Activated B cell treated with CpG ODN at 0.5 μM for 24 hours (primary cell): ENCODE results near the gene DAB1. TPM values are rescaled to one million over a fixed set of nuclear protein-coding genes. Genes with fewer than 3 reads are reported as not detected.
"Not testable (repeated sequence)": the region's sequence is repeated elsewhere in the genome, so short reads cannot be mapped to it uniquely, and the experiment has no call there.

Source experiments
- ATAC-seq: fragments of 200-7000 bp; cut with Tn5 transposase; one replicate; pipeline ENCODE4 v1.10.0; 2021; ENCODE audit warnings: low read depth, mild to moderate bottlenecking, moderate library complexity
- CTCF ChIA-PET: fragments of 350-600 bp; sonication (Branson Sonifier 250); formaldehyde crosslinking; loops from one replicate; lab custom pipeline; 2021; ENCODE audit warnings: antibody characterized with exemption; lab: Charles Lee
- POLR2A ChIA-PET: fragments of 350-600 bp; sonication (Branson Sonifier 250); formaldehyde crosslinking; loops from one replicate; lab custom pipeline; 2021; ENCODE audit warnings: antibody characterized with exemption; lab: Charles Lee
- DNase-seq: peaks from one replicate; pipeline ENCODE4 v3.0.0; 2022
- H3K27ac Mint-ChIP-seq: one replicate; pipeline ENCODE4 v1.8.0; 2020; ENCODE audit warnings: mixed read lengths
- H3K27me3 Mint-ChIP-seq: one replicate; pipeline ENCODE4 v1.8.0; 2021; ENCODE audit warnings: mixed read lengths
- H3K36me3 Mint-ChIP-seq: one replicate; pipeline ENCODE4 v1.8.0; 2021; ENCODE audit warnings: low read depth, mixed read lengths
- H3K4me1 Mint-ChIP-seq: one replicate; pipeline ENCODE4 v1.8.0; 2021; ENCODE audit warnings: mixed read lengths
- H3K4me3 Mint-ChIP-seq: one replicate; pipeline ENCODE4 v1.8.0; 2020; ENCODE audit warnings: mild to moderate bottlenecking, mixed read lengths
- H3K9me3 Mint-ChIP-seq: one replicate; pipeline ENCODE4 v1.8.0; 2020; ENCODE audit warnings: mixed read lengths
- intact Hi-C: fragments of 100-400 bp; cut with micrococcal nuclease; formaldehyde crosslinking; loops from one replicate; pipeline ENCODE4 v1.15.1; 2024
- total RNA-seq: library from RNA; stranded (reverse); gene quantifications from 2 replicates; pipeline ENCODE4 v1.2.3, GENCODE V29; 2022
- TF ChIP-seq, protein P1 (sequence below): fragments of 200-600 bp; IDR thresholded peaks from one replicate; pipeline ENCODE4 v1.8.0; 2022; ENCODE audit warnings: antibody characterized with exemption, mild to moderate bottlenecking

The DAB1 gene
- total RNA-seq, 1 donor from 2014 or later = not detected

DNA sequence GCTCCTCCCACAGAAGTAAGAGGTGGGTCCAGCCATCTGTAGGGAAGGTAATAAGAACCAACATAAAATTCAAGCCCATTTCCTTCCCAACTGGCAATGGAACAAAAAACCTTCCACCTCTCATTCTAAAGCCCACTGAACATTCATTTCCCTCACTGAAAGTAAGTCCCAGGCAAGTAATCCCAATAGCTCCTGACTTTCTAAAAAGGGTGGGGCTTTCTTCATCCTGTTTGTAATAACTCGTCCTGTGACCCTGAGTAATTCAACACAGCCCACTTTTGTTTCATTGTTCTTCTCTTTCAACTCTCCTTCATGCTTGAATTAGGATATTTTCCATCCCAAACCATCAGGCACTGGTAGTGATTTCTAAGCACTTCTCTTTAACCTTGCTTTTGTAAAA is 74.9 kb downstream of the DAB1 start:
- DNase-seq (no peak), ATAC-seq (no peak)
- TF ChIP-seq, protein P1, sequence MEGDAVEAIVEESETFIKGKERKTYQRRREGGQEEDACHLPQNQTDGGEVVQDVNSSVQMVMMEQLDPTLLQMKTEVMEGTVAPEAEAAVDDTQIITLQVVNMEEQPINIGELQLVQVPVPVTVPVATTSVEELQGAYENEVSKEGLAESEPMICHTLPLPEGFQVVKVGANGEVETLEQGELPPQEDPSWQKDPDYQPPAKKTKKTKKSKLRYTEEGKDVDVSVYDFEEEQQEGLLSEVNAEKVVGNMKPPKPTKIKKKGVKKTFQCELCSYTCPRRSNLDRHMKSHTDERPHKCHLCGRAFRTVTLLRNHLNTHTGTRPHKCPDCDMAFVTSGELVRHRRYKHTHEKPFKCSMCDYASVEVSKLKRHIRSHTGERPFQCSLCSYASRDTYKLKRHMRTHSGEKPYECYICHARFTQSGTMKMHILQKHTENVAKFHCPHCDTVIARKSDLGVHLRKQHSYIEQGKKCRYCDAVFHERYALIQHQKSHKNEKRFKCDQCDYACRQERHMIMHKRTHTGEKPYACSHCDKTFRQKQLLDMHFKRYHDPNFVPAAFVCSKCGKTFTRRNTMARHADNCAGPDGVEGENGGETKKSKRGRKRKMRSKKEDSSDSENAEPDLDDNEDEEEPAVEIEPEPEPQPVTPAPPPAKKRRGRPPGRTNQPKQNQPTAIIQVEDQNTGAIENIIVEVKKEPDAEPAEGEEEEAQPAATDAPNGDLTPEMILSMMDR = no peak
- Mint-ChIP-seq H3K9me3 (no peaks in the 10 kb centered on the region), H3K27ac (no peak overlapping the region), H3K36me3 (no peaks in the 10 kb centered on the region), H3K4me1 (no peaks in the 10 kb centered on the region), H3K4me3 (no peak overlapping the region), H3K27me3 (no peaks in the 10 kb centered on the region)
- intact Hi-C loops = no loop called here
- ChIA-PET CTCF (no interaction called here), POLR2A (no interaction called here)

DNA sequence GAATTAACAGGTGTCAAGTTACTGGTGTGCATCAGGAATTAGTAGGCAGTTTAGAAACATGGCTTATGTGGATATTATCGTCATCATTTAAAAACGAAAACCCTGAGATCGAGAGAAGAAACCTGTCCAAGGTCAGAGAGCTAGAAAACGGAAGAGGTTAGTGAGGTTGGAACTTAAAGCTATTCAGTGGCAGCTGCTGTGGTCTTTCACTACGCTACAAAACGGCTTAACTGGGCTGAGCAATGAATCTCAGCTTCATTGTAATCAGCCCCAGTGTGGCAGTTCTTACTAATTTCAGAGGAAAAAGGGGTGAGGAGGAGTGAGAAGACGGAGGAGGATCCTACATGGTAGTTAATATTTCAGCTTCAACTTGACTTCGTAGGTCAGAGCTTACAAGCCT is 77.9 kb downstream of the DAB1 start:
- ATAC-seq (no peak), DNase-seq (no peak)
- Mint-ChIP-seq H3K4me1 (no peaks in the 10 kb centered on the region), H3K27ac (no peak overlapping the region), H3K9me3 (no peaks in the 10 kb centered on the region), H3K36me3 (no peaks in the 10 kb centered on the region), H3K27me3 (peaks cover 3% of the 10 kb centered on the region), H3K4me3 (no peak overlapping the region)
- TF ChIP-seq, protein P1 = no peak
- POLR2A ChIA-PET = no interaction called here
- intact Hi-C loops = no loop called here
- CTCF ChIA-PET = no interaction called here

DNA sequence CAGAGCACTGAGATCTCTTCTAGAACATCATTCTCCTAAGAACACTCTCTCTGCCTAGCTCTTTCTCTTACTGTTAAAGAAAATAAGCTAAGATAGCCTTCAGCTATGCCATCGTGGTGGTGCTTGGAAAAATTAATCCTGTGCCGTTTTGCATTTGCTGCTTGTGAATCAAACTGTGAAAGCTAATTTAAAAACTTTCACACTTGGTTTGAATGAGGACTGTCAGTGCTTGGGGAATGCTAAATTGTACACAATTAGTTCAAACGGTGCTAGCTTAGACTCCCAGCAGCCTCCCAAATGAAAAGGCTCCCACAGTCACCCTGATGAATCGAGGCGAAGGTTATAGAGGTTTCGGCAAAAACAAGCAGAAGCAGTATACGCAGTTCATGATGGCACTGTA is 79.6 kb downstream of the DAB1 start:
- CTCF ChIA-PET = no interaction called here
- H3K27me3 Mint-ChIP-seq = peaks cover 3% of the 10 kb centered on the region
- ATAC-seq = no peak
- H3K36me3 Mint-ChIP-seq = no peaks in the 10 kb centered on the region
- TF ChIP-seq, protein P1 = no peak
- H3K4me3 Mint-ChIP-seq = no peak overlapping the region
- no peak for DNase-seq
- POLR2A ChIA-PET = no interaction called here
- no peaks in the 10 kb centered on the region for H3K4me1 Mint-ChIP-seq
- no peak overlapping the region for H3K27ac Mint-ChIP-seq
- H3K9me3 Mint-ChIP-seq = no peaks in the 10 kb centered on the region
- intact Hi-C loops = no loop called here

DNA sequence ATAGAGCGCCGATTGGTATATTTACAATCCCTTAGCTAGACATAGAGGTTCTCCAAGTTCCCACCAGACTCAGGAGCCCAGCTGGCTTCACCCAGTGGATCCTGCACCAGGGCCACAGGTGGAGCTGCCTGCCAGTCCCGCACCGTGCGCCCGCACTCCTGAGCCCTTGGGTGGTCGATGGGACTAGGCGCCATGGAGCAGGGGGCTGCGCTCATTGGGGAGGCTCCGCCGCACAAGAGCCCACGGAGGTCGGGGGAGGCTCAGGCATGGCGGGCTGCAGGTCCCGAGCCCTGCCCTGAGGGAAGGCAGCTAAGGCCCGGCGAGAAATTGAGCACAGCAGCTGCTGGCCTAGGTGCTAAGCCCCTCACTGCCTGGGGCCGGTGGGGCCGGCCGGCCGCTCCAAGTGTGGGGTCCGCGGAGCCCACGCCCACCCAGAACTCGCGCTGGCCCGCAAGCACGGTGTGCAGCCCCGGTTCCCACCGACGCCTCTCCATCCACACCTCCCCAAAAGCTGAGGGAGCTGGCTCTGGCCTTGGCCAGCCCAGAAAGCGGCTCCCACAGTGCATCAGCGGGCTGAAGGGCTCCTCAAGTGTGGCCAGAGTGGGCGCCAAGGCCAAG is 80.5 kb downstream of the DAB1 start:
- H3K36me3 Mint-ChIP-seq, H3K27ac Mint-ChIP-seq, ATAC-seq, H3K27me3 Mint-ChIP-seq, H3K9me3 Mint-ChIP-seq, H3K4me1 Mint-ChIP-seq, POLR2A ChIA-PET, DNase-seq, intact Hi-C loops, CTCF ChIA-PET, H3K4me3 Mint-ChIP-seq: not testable (repeated sequence)

DNA sequence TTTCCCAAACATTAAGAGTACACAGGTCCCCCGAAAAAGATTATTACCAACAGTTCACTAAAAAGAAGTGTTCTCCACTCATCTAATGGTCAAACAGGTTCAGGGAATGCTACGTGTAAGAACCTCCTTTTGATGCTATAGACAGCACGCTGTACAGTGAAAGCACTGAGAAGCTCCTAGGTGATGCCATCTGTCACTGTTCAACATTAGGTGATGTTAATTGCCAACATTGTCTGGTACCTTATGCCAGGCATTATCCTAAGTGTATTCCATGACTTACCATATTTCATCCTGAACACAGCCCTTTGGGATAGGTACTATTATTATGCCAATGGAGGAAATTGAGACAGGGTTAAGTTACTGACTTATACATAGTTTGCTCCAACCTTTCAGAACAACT is 82.1 kb downstream of the DAB1 start:
- Mint-ChIP-seq H3K9me3 (no peaks in the 10 kb centered on the region), H3K27ac (no peak overlapping the region), H3K4me3 (no peak overlapping the region), H3K27me3 (peaks cover 3% of the 10 kb centered on the region), H3K36me3 (no peaks in the 10 kb centered on the region), H3K4me1 (no peaks in the 10 kb centered on the region)
- TF ChIP-seq, protein P1 = no peak
- ChIA-PET CTCF (interaction anchor here (0.7 kb wide), 1 partner anchor 33 kb away, joined by 3 read pairs; no protein-coding TSS in a partner anchor), POLR2A (no interaction called here)
- intact Hi-C loops = no loop called here
- DNase-seq (no peak), ATAC-seq (no peak)
